ENCODE results near the gene RNF31.

Gene RNF31

GRCh38 chr14:24116128-24116814 lies 31.0 kb upstream of the RNF31 start:
- no peak for DNase-seq (ENCODE audit: low read depth, low spot score)

- no peak for DNase-seq (ENCODE audit: low read depth, low spot score)
These were observed 30.1 kb upstream of the RNF31 start for GRCh38 chr14:24117179-24117578.

- no peak for DNase-seq (ENCODE audit: low read depth, low spot score)
These were observed 27.6 kb upstream of the RNF31 start for GRCh38 chr14:24119691-24120090.

GRCh38 chr14:24121210-24121609 lies 26.1 kb upstream of the RNF31 start:
- no peak for DNase-seq (ENCODE audit: low read depth, low spot score)

- DNase-seq (ENCODE audit: low read depth, low spot score), result no peak
These were observed 24.9 kb upstream of the RNF31 start for GRCh38 chr14:24122416-24122815.

- no peak for DNase-seq (ENCODE audit: low read depth, low spot score)
These were observed 24.4 kb upstream of the RNF31 start for GRCh38 chr14:24122898-24123297.

- no peak for DNase-seq (ENCODE audit: low read depth, low spot score)
These were observed 23.6 kb upstream of the RNF31 start for GRCh38 chr14:24123424-24124417.

GRCh38 chr14:24126939-24127338 lies 20.4 kb upstream of the RNF31 start:
- no peak for DNase-seq (ENCODE audit: low read depth, low spot score)

GRCh38 chr14:24127673-24128072 lies 19.6 kb upstream of the RNF31 start:
- no peak for DNase-seq (ENCODE audit: low read depth, low spot score)

- DNase-seq (ENCODE audit: low read depth, low spot score), result no peak
These were observed 17.8 kb upstream of the RNF31 start for GRCh38 chr14:24129410-24129998.

GRCh38 chr14:24130380-24130716 lies 16.9 kb upstream of the RNF31 start, which contains the start of gene FITM1:
TSS of gene FITM1 (plus strand) at chr14:24130659. CDS start at chr14:24131564, 905 bp downstream.
- DNase-seq (ENCODE audit: low read depth, low spot score), result no peak

- DNase-seq (ENCODE audit: low read depth, low spot score), result no peak
These were observed 16.4 kb upstream of the RNF31 start for GRCh38 chr14:24130717-24131548.

GRCh38 chr14:24131549-24131966 lies 15.7 kb upstream of the RNF31 start:
- DNase-seq (ENCODE audit: low read depth, low spot score), result no peak

GRCh38 chr14:24132061-24132685 lies 15.1 kb upstream of the RNF31 start:
- no peak for DNase-seq (ENCODE audit: low read depth, low spot score)

GRCh38 chr14:24132976-24133375 lies 14.3 kb upstream of the RNF31 start:
- no peak for DNase-seq (ENCODE audit: low read depth, low spot score)

- no peak for DNase-seq (ENCODE audit: low read depth, low spot score)
These were observed 13.6 kb upstream of the RNF31 start for GRCh38 chr14:24133735-24134134.

GRCh38 chr14:24135584-24135833 lies 11.8 kb upstream of the RNF31 start:
- DNase-seq (ENCODE audit: low read depth, low spot score), result no peak

GRCh38 chr14:24135834-24136683 lies 11.2 kb upstream of the RNF31 start, which contains the start of gene PSME1:
TSS of gene PSME1 (plus strand) at chr14:24136194. CDS start at chr14:24136263, 69 bp downstream.
- DNase-seq (ENCODE audit: low read depth, low spot score), result peak; percentile 79

GRCh38 chr14:24136684-24137528 lies 10.4 kb upstream of the RNF31 start:
- no peak for DNase-seq (ENCODE audit: low read depth, low spot score)

Data from activated CD4-positive, CD25-positive, alpha-beta regulatory T cell treated with anti-CD3 and anti-CD28 coated beads, Interleukin-2, amount 50 U/mL, for 16 hours (primary cell).